Measurements from ENCODE around the gene MAGEA11. TPM values are rescaled to one million over a fixed set of nuclear protein-coding genes. Genes with fewer than 3 reads are reported as not detected.
"Not testable (repeated sequence)": the region's sequence is repeated elsewhere in the genome, so short reads cannot be mapped to it uniquely, and the experiment has no call there.

Gene MAGEA11
- total and polyA plus RNA-seq, 4 donors: not detected

DNA sequence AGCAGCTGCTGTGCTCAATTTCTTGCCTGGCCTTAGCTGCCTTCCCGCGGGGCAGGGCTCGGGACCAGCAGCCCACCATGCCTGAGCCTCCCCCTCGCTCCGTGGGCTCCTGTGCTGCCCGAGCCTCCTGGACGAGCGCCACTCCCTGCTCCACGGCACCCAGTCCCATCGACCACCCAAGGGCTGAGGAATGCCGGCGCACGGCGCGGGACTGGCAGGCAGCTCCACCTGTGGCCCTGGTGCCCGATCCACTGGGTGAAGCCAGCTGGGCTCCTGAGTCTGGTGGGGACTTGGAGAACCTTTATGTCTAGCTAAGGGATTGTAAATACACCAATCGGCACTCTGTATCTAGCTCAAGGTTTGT, 46.8 kb downstream of the MAGEA11 start:
- H3K9ac ChIP-seq (ENCODE audit: low read depth in 1 of 2, low read length in 2 of 2); H3K27ac ChIP-seq (ENCODE audit: low read depth in 1 of 2, low read length in 2 of 2); H3K36me3 ChIP-seq (ENCODE audit: control insufficient read depth in 4 of 4, insufficient read depth in 3 of 4, low read depth in 1 of 4, low read length in 3 of 4); DNase-seq (ENCODE audit: low spot score); H3K9me3 ChIP-seq (ENCODE audit: control insufficient read depth in 4 of 4, low read length in 3 of 4); H3K27me3 ChIP-seq (ENCODE audit: control insufficient read depth in 4 of 4, insufficient read depth in 4 of 4, low read length in 3 of 4); H3K4me3 ChIP-seq (ENCODE audit: low read depth in 1 of 3, low read length in 3 of 3); H3K4me1 ChIP-seq (ENCODE audit: control insufficient read depth in 4 of 4, insufficient read depth in 4 of 4, low read length in 3 of 4): not testable (repeated sequence)
- 96% methylated on average over 16 of the region's 17 CpGs for WGBS

DNA sequence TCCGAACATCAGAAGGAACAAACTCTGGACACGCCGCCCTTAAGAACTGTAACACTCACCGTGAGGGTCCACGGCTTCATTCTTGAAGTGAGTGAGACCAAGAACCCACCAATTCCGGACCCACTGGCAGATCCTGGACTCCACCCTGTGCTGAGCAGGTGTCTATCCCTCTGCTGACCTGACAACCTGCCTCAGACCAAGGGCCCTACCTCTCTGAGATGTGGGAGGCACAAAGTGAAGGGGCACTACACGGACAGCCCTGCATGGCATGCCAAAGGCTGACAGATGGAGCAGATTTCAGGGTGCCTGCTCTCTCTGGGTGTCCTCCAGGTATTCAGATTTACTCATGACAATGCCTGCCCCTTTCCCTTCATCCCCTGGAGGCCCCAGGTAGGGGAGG, 48.0 kb downstream of the MAGEA11 start:
- Histone ChIP-seq H3K36me3 (ENCODE audit: control insufficient read depth in 4 of 4, insufficient read depth in 3 of 4, low read depth in 1 of 4, low read length in 3 of 4) (no peaks in the 10 kb centered on the region), H3K4me3 (ENCODE audit: low read depth in 1 of 3, low read length in 3 of 3) (no peak overlapping the region), H3K9me3 (ENCODE audit: control insufficient read depth in 4 of 4, low read length in 3 of 4) (no peaks in the 10 kb centered on the region), H3K27me3 (ENCODE audit: control insufficient read depth in 4 of 4, insufficient read depth in 4 of 4, low read length in 3 of 4) (no peaks in the 10 kb centered on the region), H3K9ac (ENCODE audit: low read depth in 1 of 2, low read length in 2 of 2) (no peak overlapping the region), H3K4me1 (ENCODE audit: control insufficient read depth in 4 of 4, insufficient read depth in 4 of 4, low read length in 3 of 4) (no peaks in the 10 kb centered on the region), H3K27ac (ENCODE audit: low read depth in 1 of 2, low read length in 2 of 2) (no peak overlapping the region)
- WGBS: 82% methylated on average over 7 of the region's 7 CpGs
- TF ChIP-seq JUND (IDR thresholded peaks at IDR 0.05): no peak
- DNase-seq (ENCODE audit: low spot score): no peak

DNA sequence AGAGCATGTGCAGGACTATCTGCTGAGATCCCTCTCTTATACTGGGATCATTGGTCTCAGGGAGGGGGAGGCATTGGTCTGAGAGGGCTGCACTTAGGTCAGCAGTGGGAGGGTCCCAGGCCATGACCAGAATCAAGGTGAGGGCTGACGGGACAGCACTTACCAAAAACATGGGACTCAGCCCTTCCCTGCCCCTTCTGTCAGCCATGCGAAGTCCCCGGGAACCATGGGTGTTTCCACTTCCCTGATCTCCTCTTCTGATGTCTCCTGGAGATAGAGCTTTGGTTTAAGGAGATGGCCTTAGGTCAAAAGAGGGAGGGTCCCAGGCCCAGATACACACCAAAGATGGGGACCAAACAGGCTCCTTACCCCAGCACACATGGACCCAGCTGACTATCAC, 49.1 kb downstream of the MAGEA11 start:
- H3K9me3 ChIP-seq (ENCODE audit: control insufficient read depth in 4 of 4, low read length in 3 of 4): no peaks in the 10 kb centered on the region
- 87% methylated on average over 3 of the region's 3 CpGs for WGBS
- H3K27me3 ChIP-seq (ENCODE audit: control insufficient read depth in 4 of 4, insufficient read depth in 4 of 4, low read length in 3 of 4): no peaks in the 10 kb centered on the region
- no peak overlapping the region for H3K9ac ChIP-seq (ENCODE audit: low read depth in 1 of 2, low read length in 2 of 2)
- TF ChIP-seq FOXA1 (IDR thresholded peaks at IDR 0.05) (no peak), HNF4A (conservative IDR thresholded peaks at IDR 0.05) (no peak), HNF4G (IDR thresholded peaks at IDR 0.05) (no peak), SP1 (IDR thresholded peaks at IDR 0.05) (no peak), YY1 (IDR thresholded peaks at IDR 0.05) (no peak), EGR1 (IDR thresholded peaks at IDR 0.05; ENCODE audit: low read depth in 2 of 2) (no peak), NR2F2 (IDR thresholded peaks at IDR 0.05) (no peak), RAD21 (IDR thresholded peaks at IDR 0.05) (no peak), GABPA (IDR thresholded peaks at IDR 0.05 in 1 of 2, conservative IDR thresholded peaks at IDR 0.05 in 1 of 2) (no peak), FOXA2 (IDR thresholded peaks at IDR 0.05) (no peak), JUND (IDR thresholded peaks at IDR 0.05) (no peak), TAF1 (conservative IDR thresholded peaks at IDR 0.05) (no peak), RXRA (IDR thresholded peaks at IDR 0.05) (no peak)
- TF ChIP-seq, protein P1, sequence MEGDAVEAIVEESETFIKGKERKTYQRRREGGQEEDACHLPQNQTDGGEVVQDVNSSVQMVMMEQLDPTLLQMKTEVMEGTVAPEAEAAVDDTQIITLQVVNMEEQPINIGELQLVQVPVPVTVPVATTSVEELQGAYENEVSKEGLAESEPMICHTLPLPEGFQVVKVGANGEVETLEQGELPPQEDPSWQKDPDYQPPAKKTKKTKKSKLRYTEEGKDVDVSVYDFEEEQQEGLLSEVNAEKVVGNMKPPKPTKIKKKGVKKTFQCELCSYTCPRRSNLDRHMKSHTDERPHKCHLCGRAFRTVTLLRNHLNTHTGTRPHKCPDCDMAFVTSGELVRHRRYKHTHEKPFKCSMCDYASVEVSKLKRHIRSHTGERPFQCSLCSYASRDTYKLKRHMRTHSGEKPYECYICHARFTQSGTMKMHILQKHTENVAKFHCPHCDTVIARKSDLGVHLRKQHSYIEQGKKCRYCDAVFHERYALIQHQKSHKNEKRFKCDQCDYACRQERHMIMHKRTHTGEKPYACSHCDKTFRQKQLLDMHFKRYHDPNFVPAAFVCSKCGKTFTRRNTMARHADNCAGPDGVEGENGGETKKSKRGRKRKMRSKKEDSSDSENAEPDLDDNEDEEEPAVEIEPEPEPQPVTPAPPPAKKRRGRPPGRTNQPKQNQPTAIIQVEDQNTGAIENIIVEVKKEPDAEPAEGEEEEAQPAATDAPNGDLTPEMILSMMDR (IDR thresholded peaks at IDR 0.05; ENCODE audit: low read depth, low read length, missing input control): no peak
- TF ChIP-seq, protein P2, sequence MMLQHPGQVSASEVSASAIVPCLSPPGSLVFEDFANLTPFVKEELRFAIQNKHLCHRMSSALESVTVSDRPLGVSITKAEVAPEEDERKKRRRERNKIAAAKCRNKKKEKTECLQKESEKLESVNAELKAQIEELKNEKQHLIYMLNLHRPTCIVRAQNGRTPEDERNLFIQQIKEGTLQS (IDR thresholded peaks at IDR 0.05): no peak
- TF ChIP-seq, protein P3, sequence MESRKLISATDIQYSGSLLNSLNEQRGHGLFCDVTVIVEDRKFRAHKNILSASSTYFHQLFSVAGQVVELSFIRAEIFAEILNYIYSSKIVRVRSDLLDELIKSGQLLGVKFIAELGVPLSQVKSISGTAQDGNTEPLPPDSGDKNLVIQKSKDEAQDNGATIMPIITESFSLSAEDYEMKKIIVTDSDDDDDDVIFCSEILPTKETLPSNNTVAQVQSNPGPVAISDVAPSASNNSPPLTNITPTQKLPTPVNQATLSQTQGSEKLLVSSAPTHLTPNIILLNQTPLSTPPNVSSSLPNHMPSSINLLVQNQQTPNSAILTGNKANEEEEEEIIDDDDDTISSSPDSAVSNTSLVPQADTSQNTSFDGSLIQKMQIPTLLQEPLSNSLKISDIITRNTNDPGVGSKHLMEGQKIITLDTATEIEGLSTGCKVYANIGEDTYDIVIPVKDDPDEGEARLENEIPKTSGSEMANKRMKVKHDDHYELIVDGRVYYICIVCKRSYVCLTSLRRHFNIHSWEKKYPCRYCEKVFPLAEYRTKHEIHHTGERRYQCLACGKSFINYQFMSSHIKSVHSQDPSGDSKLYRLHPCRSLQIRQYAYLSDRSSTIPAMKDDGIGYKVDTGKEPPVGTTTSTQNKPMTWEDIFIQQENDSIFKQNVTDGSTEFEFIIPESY (IDR thresholded peaks at IDR 0.05): no peak
- TF ChIP-seq, protein P4, sequence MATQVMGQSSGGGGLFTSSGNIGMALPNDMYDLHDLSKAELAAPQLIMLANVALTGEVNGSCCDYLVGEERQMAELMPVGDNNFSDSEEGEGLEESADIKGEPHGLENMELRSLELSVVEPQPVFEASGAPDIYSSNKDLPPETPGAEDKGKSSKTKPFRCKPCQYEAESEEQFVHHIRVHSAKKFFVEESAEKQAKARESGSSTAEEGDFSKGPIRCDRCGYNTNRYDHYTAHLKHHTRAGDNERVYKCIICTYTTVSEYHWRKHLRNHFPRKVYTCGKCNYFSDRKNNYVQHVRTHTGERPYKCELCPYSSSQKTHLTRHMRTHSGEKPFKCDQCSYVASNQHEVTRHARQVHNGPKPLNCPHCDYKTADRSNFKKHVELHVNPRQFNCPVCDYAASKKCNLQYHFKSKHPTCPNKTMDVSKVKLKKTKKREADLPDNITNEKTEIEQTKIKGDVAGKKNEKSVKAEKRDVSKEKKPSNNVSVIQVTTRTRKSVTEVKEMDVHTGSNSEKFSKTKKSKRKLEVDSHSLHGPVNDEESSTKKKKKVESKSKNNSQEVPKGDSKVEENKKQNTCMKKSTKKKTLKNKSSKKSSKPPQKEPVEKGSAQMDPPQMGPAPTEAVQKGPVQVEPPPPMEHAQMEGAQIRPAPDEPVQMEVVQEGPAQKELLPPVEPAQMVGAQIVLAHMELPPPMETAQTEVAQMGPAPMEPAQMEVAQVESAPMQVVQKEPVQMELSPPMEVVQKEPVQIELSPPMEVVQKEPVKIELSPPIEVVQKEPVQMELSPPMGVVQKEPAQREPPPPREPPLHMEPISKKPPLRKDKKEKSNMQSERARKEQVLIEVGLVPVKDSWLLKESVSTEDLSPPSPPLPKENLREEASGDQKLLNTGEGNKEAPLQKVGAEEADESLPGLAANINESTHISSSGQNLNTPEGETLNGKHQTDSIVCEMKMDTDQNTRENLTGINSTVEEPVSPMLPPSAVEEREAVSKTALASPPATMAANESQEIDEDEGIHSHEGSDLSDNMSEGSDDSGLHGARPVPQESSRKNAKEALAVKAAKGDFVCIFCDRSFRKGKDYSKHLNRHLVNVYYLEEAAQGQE (IDR thresholded peaks at IDR 0.05): no peak
- TF ChIP-seq, protein P5, sequence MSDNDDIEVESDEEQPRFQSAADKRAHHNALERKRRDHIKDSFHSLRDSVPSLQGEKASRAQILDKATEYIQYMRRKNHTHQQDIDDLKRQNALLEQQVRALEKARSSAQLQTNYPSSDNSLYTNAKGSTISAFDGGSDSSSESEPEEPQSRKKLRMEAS (IDR thresholded peaks at IDR 0.05): no peak
- DNase-seq (ENCODE audit: low spot score): no peak
- H3K4me1 ChIP-seq (ENCODE audit: control insufficient read depth in 4 of 4, insufficient read depth in 4 of 4, low read length in 3 of 4): no peaks in the 10 kb centered on the region
- no peak overlapping the region for H3K4me3 ChIP-seq (ENCODE audit: low read depth in 1 of 3, low read length in 3 of 3)
- H3K27ac ChIP-seq (ENCODE audit: low read depth in 1 of 2, low read length in 2 of 2): no peak overlapping the region
- no peaks in the 10 kb centered on the region for H3K36me3 ChIP-seq (ENCODE audit: control insufficient read depth in 4 of 4, insufficient read depth in 3 of 4, low read depth in 1 of 4, low read length in 3 of 4)

DNA sequence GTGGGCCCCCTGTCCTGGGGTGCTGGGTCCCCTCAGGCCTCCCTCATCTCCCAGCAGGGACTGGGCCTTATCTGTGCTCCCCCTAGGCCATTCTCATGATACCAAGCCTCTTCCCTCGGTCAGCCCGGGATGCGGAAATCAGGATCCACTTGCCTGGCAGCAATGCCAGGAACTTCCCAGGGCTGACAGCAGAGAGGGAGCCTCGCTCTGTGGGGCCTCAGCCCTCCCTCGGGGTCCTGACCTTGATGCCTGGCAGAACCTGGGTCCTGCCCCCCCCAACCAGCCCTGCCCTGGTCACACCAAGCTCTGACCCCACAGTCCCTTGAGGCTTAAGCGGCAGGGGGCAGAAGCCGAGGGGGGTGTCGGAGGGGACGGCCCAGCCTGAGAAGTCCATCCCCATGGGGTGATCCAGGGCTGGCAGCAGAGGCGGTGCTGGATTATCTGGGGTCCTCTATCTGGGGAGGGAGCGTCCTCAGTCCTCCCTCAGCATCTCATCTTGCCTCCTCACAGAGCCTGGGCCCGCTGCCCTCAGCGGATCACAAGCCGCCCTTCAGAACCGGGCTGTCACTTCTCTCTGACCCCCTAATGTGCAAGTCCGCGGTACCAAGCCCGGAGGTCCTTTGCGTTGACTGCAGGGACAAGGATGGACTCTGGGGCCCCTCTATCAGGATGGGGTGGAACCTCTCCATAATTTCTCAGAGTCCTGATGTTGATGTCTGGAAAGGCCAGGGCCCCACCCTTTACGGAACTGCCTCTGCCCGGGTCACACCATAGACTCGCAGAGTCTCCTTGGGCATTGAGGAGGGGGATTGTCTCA, 50.2 kb downstream of the MAGEA11 start:
- H3K27ac ChIP-seq (ENCODE audit: low read depth in 1 of 2, low read length in 2 of 2); H3K9me3 ChIP-seq (ENCODE audit: control insufficient read depth in 4 of 4, low read length in 3 of 4); DNase-seq (ENCODE audit: low spot score); H3K4me1 ChIP-seq (ENCODE audit: control insufficient read depth in 4 of 4, insufficient read depth in 4 of 4, low read length in 3 of 4); H3K27me3 ChIP-seq (ENCODE audit: control insufficient read depth in 4 of 4, insufficient read depth in 4 of 4, low read length in 3 of 4); H3K36me3 ChIP-seq (ENCODE audit: control insufficient read depth in 4 of 4, insufficient read depth in 3 of 4, low read depth in 1 of 4, low read length in 3 of 4); H3K9ac ChIP-seq (ENCODE audit: low read depth in 1 of 2, low read length in 2 of 2); H3K4me3 ChIP-seq (ENCODE audit: low read depth in 1 of 3, low read length in 3 of 3): not testable (repeated sequence)
- 88% methylated on average over 22 of the region's 22 CpGs for WGBS
